ENCODE data around the gene TANK.
"Not testable (repeated sequence)": the region's sequence is repeated elsewhere in the genome, so short reads cannot be mapped to it uniquely, and the experiment has no call there.

The TANK gene

GRCh38 chr2:161164161-161164560 is 3.9 kb downstream of the TANK start:
- TF ChIP-seq JUND (IDR thresholded peaks at IDR 0.05; ENCODE audit: low read depth) = no peak
- no peak for DNase-seq (ENCODE audit: low read depth in 1 of 2, low spot score in 1 of 2)
- in situ Hi-C loops (cut with HindIII; ENCODE audit: low pct_unique_long_range_greater_than_20kb, low sequenced_read_pairs) = no loop called here

- no peak for DNase-seq (ENCODE audit: low read depth in 1 of 2, low spot score in 1 of 2)
- no peak for TF ChIP-seq JUND (IDR thresholded peaks at IDR 0.05; ENCODE audit: low read depth)
- in situ Hi-C loops (cut with HindIII; ENCODE audit: low pct_unique_long_range_greater_than_20kb, low sequenced_read_pairs) = no loop called here
These were observed 5.0 kb downstream of the TANK start for GRCh38 chr2:161165266-161165665.

- in situ Hi-C loops (cut with HindIII; ENCODE audit: low pct_unique_long_range_greater_than_20kb, low sequenced_read_pairs) = no loop called here
- no peak for TF ChIP-seq JUND (IDR thresholded peaks at IDR 0.05; ENCODE audit: low read depth)
- no peak for DNase-seq (ENCODE audit: low read depth in 1 of 2, low spot score in 1 of 2)
These were observed 5.6 kb downstream of the TANK start for GRCh38 chr2:161165811-161166210.

GRCh38 chr2:161166538-161167409 is 6.5 kb downstream of the TANK start:
- no peak for DNase-seq (ENCODE audit: low read depth in 1 of 2, low spot score in 1 of 2)
- in situ Hi-C loops (cut with HindIII; ENCODE audit: low pct_unique_long_range_greater_than_20kb, low sequenced_read_pairs) = no loop called here
- no peak for TF ChIP-seq JUND (IDR thresholded peaks at IDR 0.05; ENCODE audit: low read depth)

GRCh38 chr2:161169335-161169734 is 9.1 kb downstream of the TANK start:
- no peak for TF ChIP-seq JUND (IDR thresholded peaks at IDR 0.05; ENCODE audit: low read depth)
- in situ Hi-C loops (cut with HindIII; ENCODE audit: low pct_unique_long_range_greater_than_20kb, low sequenced_read_pairs) = no loop called here
- DNase-seq (ENCODE audit: low read depth in 1 of 2, low spot score in 1 of 2) = no peak

- no peak for TF ChIP-seq JUND (IDR thresholded peaks at IDR 0.05; ENCODE audit: low read depth)
- DNase-seq (ENCODE audit: low read depth in 1 of 2, low spot score in 1 of 2) = no peak
- in situ Hi-C loops (cut with HindIII; ENCODE audit: low pct_unique_long_range_greater_than_20kb, low sequenced_read_pairs) = no loop called here
These were observed 10.1 kb downstream of the TANK start for GRCh38 chr2:161170377-161170776.

- no peak for TF ChIP-seq JUND (IDR thresholded peaks at IDR 0.05; ENCODE audit: low read depth)
- in situ Hi-C loops (cut with HindIII; ENCODE audit: low pct_unique_long_range_greater_than_20kb, low sequenced_read_pairs) = no loop called here
- peak in 1 of 2 experiments; percentile 9 for DNase-seq (ENCODE audit: low read depth in 1 of 2, low spot score in 1 of 2)
These were observed 11.0 kb downstream of the TANK start for GRCh38 chr2:161170958-161171932.

- in situ Hi-C loops (cut with HindIII; ENCODE audit: low pct_unique_long_range_greater_than_20kb, low sequenced_read_pairs) = no loop called here
- DNase-seq (ENCODE audit: low read depth in 1 of 2, low spot score in 1 of 2) = no peak
- no peak for TF ChIP-seq JUND (IDR thresholded peaks at IDR 0.05; ENCODE audit: low read depth)
These were observed 12.8 kb downstream of the TANK start for GRCh38 chr2:161172901-161173540.

GRCh38 chr2:161173541-161174194 is 13.4 kb downstream of the TANK start:
- no peak for TF ChIP-seq JUND (IDR thresholded peaks at IDR 0.05; ENCODE audit: low read depth)
- DNase-seq (ENCODE audit: low read depth in 1 of 2, low spot score in 1 of 2) = no peak
- in situ Hi-C loops (cut with HindIII; ENCODE audit: low pct_unique_long_range_greater_than_20kb, low sequenced_read_pairs) = no loop called here

GRCh38 chr2:161177969-161178368 is 17.7 kb downstream of the TANK start:
- no peak for DNase-seq (ENCODE audit: low read depth in 1 of 2, low spot score in 1 of 2)
- TF ChIP-seq JUND (IDR thresholded peaks at IDR 0.05; ENCODE audit: low read depth) = no peak

GRCh38 chr2:161178756-161179155 is 18.5 kb downstream of the TANK start:
- no peak for DNase-seq (ENCODE audit: low read depth in 1 of 2, low spot score in 1 of 2)
- in situ Hi-C loops (cut with HindIII; ENCODE audit: low pct_unique_long_range_greater_than_20kb, low sequenced_read_pairs) = no loop called here
- TF ChIP-seq JUND (IDR thresholded peaks at IDR 0.05; ENCODE audit: low read depth) = no peak

More at GRCh38 chr2:161177969-161178368, 17.7 kb downstream of the TANK start:
- in situ Hi-C loops (cut with HindIII; ENCODE audit: low pct_unique_long_range_greater_than_20kb, low sequenced_read_pairs) = no loop called here

GRCh38 chr2:161190050-161190449 is 29.8 kb downstream of the TANK start:
- in situ Hi-C loops (cut with HindIII; ENCODE audit: low pct_unique_long_range_greater_than_20kb, low sequenced_read_pairs) = no loop called here
- DNase-seq (ENCODE audit: low read depth in 1 of 2, low spot score in 1 of 2) = no peak
- TF ChIP-seq JUND (IDR thresholded peaks at IDR 0.05; ENCODE audit: low read depth) = no peak

GRCh38 chr2:161195602-161196001 is 35.4 kb downstream of the TANK start:
- in situ Hi-C loops (cut with HindIII; ENCODE audit: low pct_unique_long_range_greater_than_20kb, low sequenced_read_pairs) = not testable (repeated sequence)

More at GRCh38 chr2:161195602-161196001, 35.4 kb downstream of the TANK start:
- DNase-seq (ENCODE audit: low read depth in 1 of 2, low spot score in 1 of 2) = not testable (repeated sequence)
